ENCODE measurements around the gene LRIT1.

GRCh38 chr10:84184517-84184916 is 56.8 kb downstream of the LRIT1 start:
- no peak for TF ChIP-seq EZH2 (IDR thresholded peaks at IDR 0.05; ENCODE audit: insufficient read depth, low read length)
- TF ChIP-seq, protein P1, sequence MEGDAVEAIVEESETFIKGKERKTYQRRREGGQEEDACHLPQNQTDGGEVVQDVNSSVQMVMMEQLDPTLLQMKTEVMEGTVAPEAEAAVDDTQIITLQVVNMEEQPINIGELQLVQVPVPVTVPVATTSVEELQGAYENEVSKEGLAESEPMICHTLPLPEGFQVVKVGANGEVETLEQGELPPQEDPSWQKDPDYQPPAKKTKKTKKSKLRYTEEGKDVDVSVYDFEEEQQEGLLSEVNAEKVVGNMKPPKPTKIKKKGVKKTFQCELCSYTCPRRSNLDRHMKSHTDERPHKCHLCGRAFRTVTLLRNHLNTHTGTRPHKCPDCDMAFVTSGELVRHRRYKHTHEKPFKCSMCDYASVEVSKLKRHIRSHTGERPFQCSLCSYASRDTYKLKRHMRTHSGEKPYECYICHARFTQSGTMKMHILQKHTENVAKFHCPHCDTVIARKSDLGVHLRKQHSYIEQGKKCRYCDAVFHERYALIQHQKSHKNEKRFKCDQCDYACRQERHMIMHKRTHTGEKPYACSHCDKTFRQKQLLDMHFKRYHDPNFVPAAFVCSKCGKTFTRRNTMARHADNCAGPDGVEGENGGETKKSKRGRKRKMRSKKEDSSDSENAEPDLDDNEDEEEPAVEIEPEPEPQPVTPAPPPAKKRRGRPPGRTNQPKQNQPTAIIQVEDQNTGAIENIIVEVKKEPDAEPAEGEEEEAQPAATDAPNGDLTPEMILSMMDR (IDR thresholded peaks at IDR 0.05; ENCODE audit: insufficient read depth, low read depth, low read length) = no peak
